Prostate gland (tissue), 2 donors: ENCODE measurements around the gene ZNF669. TPM values are rescaled to one million over a fixed set of nuclear protein-coding genes. Genes with fewer than 3 reads are reported as not detected.

Source experiments
- DNase-seq: peaks from one replicate; pipeline ENCODE4 v3.0.0-alpha.2; 2019; ENCODE audit warnings: low spot score
- H3K27ac ChIP-seq, 2 donors: fragments of 200-600 bp; sonication (generic); 2 replicates each; pipeline ENCODE4 v1.5.1; 2017 to 2019
- H3K27me3 ChIP-seq: fragments of 200-600 bp; sonication (generic); replicated peaks from 2 replicates; pipeline ENCODE4 v1.5.1; 2019; ENCODE audit not compliant: insufficient read depth
- H3K36me3 ChIP-seq, 2 donors: fragments of 200-600 bp; sonication (generic); 1 replicate in 1 of 2; 2 replicates in 1 of 2; pipeline versions ENCODE4 v1.5.1 to v1.8.1; 2017 to 2019
- H3K4me1 ChIP-seq: fragments of 200-600 bp; sonication (generic); replicated peaks from 2 replicates; pipeline ENCODE4 v1.5.1; 2019
- H3K4me3 ChIP-seq, 2 donors: fragments of 200-600 bp; sonication (generic); 2 replicates each; pipeline ENCODE4 v1.5.1; 2017 to 2019
- H3K9me3 ChIP-seq: fragments of 200-600 bp; sonication (generic); 2 replicates; pipeline ENCODE4 v1.5.1; 2017
- CTCF ChIP-seq, 4 experiments: fragments of 200-600 bp in 2 of 4; fragments of 450-650 bp in 2 of 4; sonication (generic) in 2 of 4; IDR thresholded peaks; 1 replicate in 3 of 4; 2 replicates in 1 of 4; pipeline ENCODE4 v1.5.1; 2016 to 2019; ENCODE audit warnings: antibody characterized with exemption in 4 of 4, mild to moderate bottlenecking in 2 of 4, moderate library complexity in 2 of 4
- POLR2A ChIP-seq: fragments of 450-650 bp; IDR thresholded peaks from one replicate; pipeline ENCODE4 v1.6.1; 2016; ENCODE audit warnings: antibody characterized with exemption, mild to moderate bottlenecking
- POLR2AphosphoS5 ChIP-seq: sonication (generic); formaldehyde crosslinking; IDR thresholded peaks from one replicate; pipeline ENCODE4 v1.6.1; 2017; ENCODE audit warnings: antibody characterized with exemption
- WGBS: methylation state at CpG from one replicate; pipeline ENCODE4 v1.1.5; 2018; 5-methylcytosine and 5-hydroxymethylcytosine counted together
- intact Hi-C: fragments of 100-400 bp; cut with DNase I; formaldehyde crosslinking; loops from one replicate; pipeline ENCODE4 v1.14.2; 2022
- total RNA-seq, 2 donors: library from RNA; depleted of rRNA; stranded (reverse); fragments of >200 nt; gene quantifications; one replicate each; pipeline ENCODE4 v1.1.0, GENCODE V29; 2016

The ZNF669 gene
- total RNA-seq, 2 donors from 2014 or later: 7.0 to 8.2 TPM

GRCh38 chr1:247113094-247113497 lies 8.9 kb upstream of the ZNF669 start:
- intact Hi-C loops: no loop called here
- no peak overlapping the region for H3K27ac ChIP-seq
- no peak for DNase-seq

GRCh38 chr1:247112479-247112781 lies 8.3 kb upstream of the ZNF669 start:
- 28% methylated on average over 8 of the region's 9 CpGs for WGBS
- Histone ChIP-seq H3K9me3 (no peaks in the 10 kb centered on the region), H3K4me1 (no peaks in the 10 kb centered on the region), H3K27ac (peak overlapping the region; percentile 76 to 87), H3K36me3 (no peaks in the 10 kb centered on the region), H3K4me3 (peak overlapping the region; percentile 66 to 84), H3K27me3 (no peaks in the 10 kb centered on the region)
- DNase-seq: no peak
- intact Hi-C loops: no loop called here
- TF ChIP-seq CTCF (IDR thresholded peaks at IDR 0.05) (no peak), POLR2A (no peak)

More at GRCh38 chr1:247113094-247113497, 8.9 kb upstream of the ZNF669 start:
- no peaks in the 10 kb centered on the region for H3K27me3 ChIP-seq
- TF ChIP-seq POLR2A: no peak
- no peak for TF ChIP-seq CTCF (IDR thresholded peaks at IDR 0.05)
- no peak for TF ChIP-seq POLR2AphosphoS5
- no peaks in the 10 kb centered on the region for H3K9me3 ChIP-seq
- no peaks in the 10 kb centered on the region for H3K36me3 ChIP-seq
- no peaks in the 10 kb centered on the region for H3K4me1 ChIP-seq
- WGBS: 75% methylated on average over 5 of the region's 5 CpGs
- no peak overlapping the region for H3K4me3 ChIP-seq

GRCh38 chr1:247111700-247112478 lies 7.7 kb upstream of the ZNF669 start:
- no peak for TF ChIP-seq POLR2AphosphoS5
- no peak for TF ChIP-seq CTCF (IDR thresholded peaks at IDR 0.05)
- no peak for TF ChIP-seq POLR2A
- H3K4me1 ChIP-seq: no peaks in the 10 kb centered on the region
- intact Hi-C loops: no loop called here
- WGBS: under 1% methylated on average over 56 of the region's 78 CpGs
- no peaks in the 10 kb centered on the region for H3K9me3 ChIP-seq
- no peaks in the 10 kb centered on the region for H3K36me3 ChIP-seq
- peak; percentile 26 for DNase-seq
- H3K27ac ChIP-seq: peak overlapping the region; percentile 76 to 87
- H3K27me3 ChIP-seq: no peaks in the 10 kb centered on the region
- peak overlapping the region; percentile 66 to 84 for H3K4me3 ChIP-seq

GRCh38 chr1:247111259-247111699 lies 7.1 kb upstream of the ZNF669 start:
- Histone ChIP-seq H3K27me3 (no peaks in the 10 kb centered on the region), H3K4me1 (no peaks in the 10 kb centered on the region), H3K27ac (peak overlapping the region; percentile 76 to 87), H3K4me3 (peak overlapping the region; percentile 66 to 84), H3K36me3 (no peaks in the 10 kb centered on the region), H3K9me3 (no peaks in the 10 kb centered on the region)
- intact Hi-C loops: no loop called here
- 0% methylated on average over 5 of the region's 62 CpGs for WGBS
- no peak for DNase-seq
- TF ChIP-seq POLR2AphosphoS5: no peak
- TF ChIP-seq POLR2A: no peak
- TF ChIP-seq CTCF (IDR thresholded peaks at IDR 0.05): no peak

GRCh38 chr1:247110627-247111258 lies 6.6 kb upstream of the ZNF669 start:
- Histone ChIP-seq H3K4me3 (peak overlapping the region; percentile 66 to 84), H3K27me3 (no peaks in the 10 kb centered on the region), H3K36me3 (no peaks in the 10 kb centered on the region), H3K4me1 (no peaks in the 10 kb centered on the region), H3K27ac (peak overlapping the region; percentile 76 to 87), H3K9me3 (no peaks in the 10 kb centered on the region)
- TF ChIP-seq POLR2A: no peak
- TF ChIP-seq CTCF (IDR thresholded peaks at IDR 0.05): no peak
- no peak for TF ChIP-seq POLR2AphosphoS5
- 20% methylated on average over 30 of the region's 30 CpGs for WGBS
- no peak for DNase-seq
- intact Hi-C loops: no loop called here
